ENCODE measurements around the gene RAPGEF6. TPM values are rescaled to one million over a fixed set of nuclear protein-coding genes. Genes with fewer than 3 reads are reported as not detected.
A peak's percentile ranks its signal among the peaks of the same experiment; 100 is the strongest.
"Not testable (repeated sequence)": the region's sequence is repeated elsewhere in the genome, so short reads cannot be mapped to it uniquely, and the experiment has no call there.

RAPGEF6 gene
- polyA plus RNA-seq (ENCODE audit: insufficient read length in 3 of 3) = 10 to 100 TPM; 12.6 to 16.7 (median 16.7) TPM
- long read RNA-seq, donor 1 = 0 reads
- long read RNA-seq, donor 2 = 0 reads
- long read RNA-seq, donor 3 = 0 reads
- long read RNA-seq, donor 4, full-length matches to known transcripts = 1 of 1 reads
- long read RNA-seq, donor 4, partial matches to known transcripts = 0 of 1 reads
- long read RNA-seq, donor 4, other reads (novel, unspliced or antisense) = 0 of 1 reads
- long read RNA-seq, donor 5, partial matches to known transcripts = 0 of 1 reads
- long read RNA-seq, donor 5, other reads (novel, unspliced or antisense) = 0 of 1 reads
- long read RNA-seq, donor 6, full-length matches to known transcripts = 3 of 3 reads
- long read RNA-seq, donor 6, partial matches to known transcripts = 0 of 3 reads
- long read RNA-seq, donor 6, other reads (novel, unspliced or antisense) = 0 of 3 reads
- long read RNA-seq, donor 7 = 0 reads
- long read RNA-seq, donor 8, partial matches to known transcripts = 0 of 1 reads
- long read RNA-seq, donor 8, other reads (novel, unspliced or antisense) = 0 of 1 reads
- long read RNA-seq, donor 9, full-length matches to known transcripts = 2 of 2 reads
- long read RNA-seq, donor 9, partial matches to known transcripts = 0 of 2 reads
- long read RNA-seq, donor 9, other reads (novel, unspliced or antisense) = 0 of 2 reads
- long read RNA-seq, donor 10 = 0 reads
- long read RNA-seq, donor 11, partial matches to known transcripts = 0 of 1 reads
- long read RNA-seq, donor 11, other reads (novel, unspliced or antisense) = 0 of 1 reads
- long read RNA-seq, donor 12, full-length matches to known transcripts = 1 of 1 reads
- long read RNA-seq, donor 12, partial matches to known transcripts = 0 of 1 reads
- long read RNA-seq, donor 12, other reads (novel, unspliced or antisense) = 0 of 1 reads
- long read RNA-seq, donor 13 = 0 reads
- long read RNA-seq, donor 14, partial matches to known transcripts = 0 of 2 reads
- long read RNA-seq, donor 14, other reads (novel, unspliced or antisense) = 0 of 2 reads
- long read RNA-seq, donor 15 = 0 reads
- long read RNA-seq, donor 16 = 0 reads

GRCh38 chr5:131634996-131635683 is at the start of gene RAPGEF6:
Gene RAPGEF6 (minus strand): TSS chr5:131635229. CDS start chr5:131635030, 199 bp downstream.
- peak; percentile 100 for DNase-seq

- DNase-seq = no peak
These were observed 49.6 kb upstream of the RAPGEF6 start for GRCh38 chr5:131684595-131684994.

- DNase-seq = no peak
These were observed 49.0 kb upstream of the RAPGEF6 start for GRCh38 chr5:131684051-131684450.

- DNase-seq = no peak
These were observed 47.8 kb upstream of the RAPGEF6 start for GRCh38 chr5:131682826-131683225.

GRCh38 chr5:131682175-131682574 is 47.1 kb upstream of the RAPGEF6 start:
- no peak for DNase-seq

GRCh38 chr5:131679911-131680310 is 44.9 kb upstream of the RAPGEF6 start:
- no peak for DNase-seq

- DNase-seq = not testable (repeated sequence)
These were observed 43.2 kb upstream of the RAPGEF6 start for GRCh38 chr5:131678273-131678672.

GRCh38 chr5:131677115-131677514 is 42.1 kb upstream of the RAPGEF6 start:
- DNase-seq = no peak

- no peak for DNase-seq
These were observed 37.7 kb upstream of the RAPGEF6 start for GRCh38 chr5:131672776-131673175.

- DNase-seq = peak; percentile 37
These were observed 37.1 kb upstream of the RAPGEF6 start for GRCh38 chr5:131671994-131672655.

GRCh38 chr5:131671409-131671808 is 36.4 kb upstream of the RAPGEF6 start:
- no peak for DNase-seq

- no peak for DNase-seq
These were observed 29.9 kb upstream of the RAPGEF6 start for GRCh38 chr5:131664929-131665328.

- no peak for DNase-seq
These were observed 26.9 kb upstream of the RAPGEF6 start for GRCh38 chr5:131661933-131662332.

GRCh38 chr5:131659841-131660240 is 24.8 kb upstream of the RAPGEF6 start:
- DNase-seq = no peak

GRCh38 chr5:131659290-131659689 is 24.3 kb upstream of the RAPGEF6 start:
- DNase-seq = no peak

GRCh38 chr5:131654776-131655175 is 19.7 kb upstream of the RAPGEF6 start:
- DNase-seq = no peak

- DNase-seq = no peak
These were observed 19.3 kb upstream of the RAPGEF6 start for GRCh38 chr5:131654309-131654708.

GRCh38 chr5:131649161-131649560 is 14.1 kb upstream of the RAPGEF6 start:
- DNase-seq = no peak

- no peak for DNase-seq
These were observed 12.2 kb upstream of the RAPGEF6 start for GRCh38 chr5:131647048-131647769.

- no peak for DNase-seq
These were observed 9.8 kb upstream of the RAPGEF6 start for GRCh38 chr5:131644822-131645221.

- no peak for DNase-seq
These were observed 9.3 kb upstream of the RAPGEF6 start for GRCh38 chr5:131644370-131644769.
